T-helper 1 cell treated with Interleukin-12 subunit alpha and Interleukin-12 subunit beta and Interleukin-4 antibody, amounts not matched to agents 30 ng/mL and 1 ng/mL, for 36 hours (primary cell): ENCODE results near the gene AFF4. TPM values are rescaled to one million over a fixed set of nuclear protein-coding genes. Genes with fewer than 3 reads are reported as not detected.

Experiments used
- intact Hi-C: fragments of 100-400 bp; cut with micrococcal nuclease; formaldehyde crosslinking; loops from one replicate; pipeline ENCODE4 v1.15.1; 2024
- total RNA-seq: library from RNA; stranded (reverse); gene quantifications from 2 replicates; pipeline ENCODE4 v1.2.3, GENCODE V29; 2022

Gene AFF4
- total RNA-seq, 1 donor from 2014 or later, result 46.9 TPM

- intact Hi-C loops, result no loop called here
These were observed 67.6 kb downstream of the AFF4 start for GRCh38 chr5:132895719-132896305.

- intact Hi-C loops, result no loop called here
These were observed 72.6 kb downstream of the AFF4 start for GRCh38 chr5:132890817-132891216.

GRCh38 chr5:132889501-132889900 lies 73.9 kb downstream of the AFF4 start:
- intact Hi-C loops, result no loop called here

- intact Hi-C loops, result no loop called here
These were observed 76.2 kb downstream of the AFF4 start for GRCh38 chr5:132887283-132887682.

GRCh38 chr5:132886064-132886823 lies 77.2 kb downstream of the AFF4 start:
- intact Hi-C loops, result no loop called here

- intact Hi-C loops, result loop anchor here (5.0 kb wide), 1 partner anchor 357 kb away; no protein-coding TSS in a partner anchor
These were observed 78.9 kb downstream of the AFF4 start for GRCh38 chr5:132884548-132884947.

- intact Hi-C loops, result loop anchor here (1.0 to 5.0 kb wide), 5 partner anchors 53 to 497 kb away; partner anchors contain the start of gene SHROOM1
These were observed 80.1 kb downstream of the AFF4 start for GRCh38 chr5:132883261-132883834.

- intact Hi-C loops, result no loop called here
These were observed 85.5 kb downstream of the AFF4 start for GRCh38 chr5:132877938-132878337.

- intact Hi-C loops, result no loop called here
These were observed 86.0 kb downstream of the AFF4 start for GRCh38 chr5:132877466-132877865.

GRCh38 chr5:132876020-132876759 lies 87.2 kb downstream of the AFF4 start:
- intact Hi-C loops, result no loop called here

- intact Hi-C loops, result no loop called here
These were observed 89.5 kb downstream of the AFF4 start for GRCh38 chr5:132873930-132874271.

- intact Hi-C loops, result no loop called here
These were observed 90.1 kb downstream of the AFF4 start, which contains the start of gene LEAP2 for GRCh38 chr5:132873119-132873929. Gene LEAP2, plus strand, starts transcription at chr5:132873668. Its CDS starts 27 bp downstream, at chr5:132873695.

GRCh38 chr5:132872788-132873118 lies 90.7 kb downstream of the AFF4 start:
- intact Hi-C loops, result no loop called here

GRCh38 chr5:132871459-132872284 lies 91.8 kb downstream of the AFF4 start:
- intact Hi-C loops, result no loop called here

GRCh38 chr5:132870801-132871200 lies 92.6 kb downstream of the AFF4 start:
- intact Hi-C loops, result no loop called here

GRCh38 chr5:132868754-132869153 lies 94.7 kb downstream of the AFF4 start:
- intact Hi-C loops, result loop anchor here (5.0 to 10.0 kb wide), 3 partner anchors 1096 to 1889 kb away; partner anchors contain the start of genes C5orf15, DDX46 and PPP2CA

- intact Hi-C loops, result loop anchor here (2.0 to 10.0 kb wide), 5 partner anchors 226 to 1890 kb away; partner anchors contain the start of genes C5orf15, DDX46, FNIP1 and PPP2CA
These were observed 96.4 kb downstream of the AFF4 start for GRCh38 chr5:132867046-132867451.

GRCh38 chr5:132866342-132867045 lies 96.9 kb downstream of the AFF4 start, which contains the start of the genes GDF9 and UQCRQ:
Gene GDF9, minus strand, starts transcription at chr5:132866469. Its CDS starts 1,936 bp downstream, at chr5:132864533.
Gene UQCRQ, plus strand, starts transcription at chr5:132866642. Its CDS starts 240 bp downstream, at chr5:132866882.
- intact Hi-C loops, result loop anchor here (1.0 to 10.0 kb wide), 14 partner anchors 36 to 1891 kb away; partner anchors contain the start of genes AFF4, C5orf15, DDX46 and FNIP1
